HFF-Myc (cell line): ENCODE data around the gene RBP5.
A peak's percentile ranks its signal among the peaks of the same experiment; 100 is the strongest.

Experiments used
- DNase-seq: peaks from one replicate; pipeline ENCODE4 v3.0.0-alpha.2; 2011; ENCODE audit warnings: low read depth; ENCODE audit errors: extremely low read depth
- H3K4me3 ChIP-seq: replicated peaks from 2 replicates; pipeline ENCODE4 v1.5.1; 2011; ENCODE audit warnings: low read depth, mild to moderate bottlenecking, control low read depth, low read length
- TF ChIP-seq, protein P1 (sequence below): IDR thresholded peaks from 2 replicates; pipeline ENCODE4 v1.5.1; 2012; ENCODE audit warnings: mild to moderate bottlenecking, low read depth, low read length, control low read depth; ENCODE audit errors: missing control alignments

The RBP5 gene

GRCh38 chr12:7150841-7151240 lies 22.2 kb upstream of the RBP5 start:
- H3K4me3 ChIP-seq, result no peak overlapping the region
- TF ChIP-seq, protein P1, sequence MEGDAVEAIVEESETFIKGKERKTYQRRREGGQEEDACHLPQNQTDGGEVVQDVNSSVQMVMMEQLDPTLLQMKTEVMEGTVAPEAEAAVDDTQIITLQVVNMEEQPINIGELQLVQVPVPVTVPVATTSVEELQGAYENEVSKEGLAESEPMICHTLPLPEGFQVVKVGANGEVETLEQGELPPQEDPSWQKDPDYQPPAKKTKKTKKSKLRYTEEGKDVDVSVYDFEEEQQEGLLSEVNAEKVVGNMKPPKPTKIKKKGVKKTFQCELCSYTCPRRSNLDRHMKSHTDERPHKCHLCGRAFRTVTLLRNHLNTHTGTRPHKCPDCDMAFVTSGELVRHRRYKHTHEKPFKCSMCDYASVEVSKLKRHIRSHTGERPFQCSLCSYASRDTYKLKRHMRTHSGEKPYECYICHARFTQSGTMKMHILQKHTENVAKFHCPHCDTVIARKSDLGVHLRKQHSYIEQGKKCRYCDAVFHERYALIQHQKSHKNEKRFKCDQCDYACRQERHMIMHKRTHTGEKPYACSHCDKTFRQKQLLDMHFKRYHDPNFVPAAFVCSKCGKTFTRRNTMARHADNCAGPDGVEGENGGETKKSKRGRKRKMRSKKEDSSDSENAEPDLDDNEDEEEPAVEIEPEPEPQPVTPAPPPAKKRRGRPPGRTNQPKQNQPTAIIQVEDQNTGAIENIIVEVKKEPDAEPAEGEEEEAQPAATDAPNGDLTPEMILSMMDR, result no peak
- no peak for DNase-seq

DNA sequence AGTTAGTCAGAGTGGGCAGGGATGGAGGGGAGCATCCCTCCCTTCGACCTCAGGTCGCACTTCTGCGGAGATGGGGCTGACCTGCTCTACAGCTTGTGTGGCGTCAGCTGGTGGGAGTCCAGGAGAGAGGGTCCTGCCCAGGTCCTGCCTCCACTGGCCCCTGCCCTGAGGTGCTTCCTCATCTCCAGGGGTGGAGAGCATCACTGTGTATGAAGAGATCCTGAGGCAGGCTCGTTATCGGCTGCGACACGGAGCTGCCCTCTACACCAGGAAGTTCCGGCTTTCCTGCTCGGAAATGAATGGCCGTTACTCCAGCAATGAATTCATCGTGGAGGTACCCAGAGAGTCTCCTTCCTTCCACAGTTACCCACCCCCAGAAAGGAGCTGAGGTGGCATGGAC lies 21.7 kb upstream of the RBP5 start:
- DNase-seq, result no peak
- TF ChIP-seq, protein P1, result no peak
- no peak overlapping the region for H3K4me3 ChIP-seq

DNA sequence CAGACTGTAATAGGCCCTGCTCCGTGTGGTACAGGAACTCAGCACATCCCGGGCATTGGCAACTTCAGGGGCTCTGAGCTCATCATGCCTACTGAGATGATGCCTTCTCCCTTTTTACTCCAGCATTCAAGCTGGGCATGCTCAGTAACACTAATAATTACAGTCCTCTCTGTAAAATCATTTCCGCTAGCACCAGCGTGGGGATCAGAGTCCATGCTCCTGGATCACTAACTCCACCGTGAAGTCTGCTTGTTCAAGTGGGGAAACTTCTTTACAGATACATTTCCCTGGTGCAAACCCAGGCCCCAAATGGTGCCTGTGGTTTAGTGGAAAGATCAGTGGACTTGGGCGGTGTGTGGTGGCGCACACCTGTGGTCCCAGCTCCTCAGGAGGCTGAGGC lies 18.2 kb upstream of the RBP5 start:
- DNase-seq, result no peak
- no peak overlapping the region for H3K4me3 ChIP-seq
- TF ChIP-seq, protein P1, result no peak

- no peak for DNase-seq
- H3K4me3 ChIP-seq, result no peak overlapping the region
- TF ChIP-seq, protein P1, result no peak
These were observed 17.5 kb upstream of the RBP5 start for GRCh38 chr12:7146228-7146627.

DNA sequence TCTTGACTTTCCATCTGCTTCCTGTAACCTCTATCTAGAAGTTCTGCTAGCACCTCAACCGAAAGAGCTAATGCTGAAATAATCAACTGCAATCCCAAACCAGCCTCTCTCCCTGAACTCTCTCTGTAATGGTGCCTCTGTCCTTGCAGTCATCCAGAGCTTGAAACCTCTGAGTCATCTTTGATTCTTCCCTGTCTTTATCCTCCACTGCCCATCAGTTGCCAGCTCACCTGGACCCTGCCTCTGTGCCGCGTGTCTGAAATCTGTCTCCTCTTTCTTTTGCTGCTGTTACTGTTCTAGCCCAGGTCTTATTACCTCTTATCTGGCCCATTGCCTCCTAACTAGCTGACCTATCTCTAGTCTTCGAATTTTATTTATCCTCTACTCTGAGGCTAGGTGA lies 17.0 kb upstream of the RBP5 start:
- TF ChIP-seq, protein P1, result no peak
- DNase-seq, result no peak
- no peak overlapping the region for H3K4me3 ChIP-seq

DNA sequence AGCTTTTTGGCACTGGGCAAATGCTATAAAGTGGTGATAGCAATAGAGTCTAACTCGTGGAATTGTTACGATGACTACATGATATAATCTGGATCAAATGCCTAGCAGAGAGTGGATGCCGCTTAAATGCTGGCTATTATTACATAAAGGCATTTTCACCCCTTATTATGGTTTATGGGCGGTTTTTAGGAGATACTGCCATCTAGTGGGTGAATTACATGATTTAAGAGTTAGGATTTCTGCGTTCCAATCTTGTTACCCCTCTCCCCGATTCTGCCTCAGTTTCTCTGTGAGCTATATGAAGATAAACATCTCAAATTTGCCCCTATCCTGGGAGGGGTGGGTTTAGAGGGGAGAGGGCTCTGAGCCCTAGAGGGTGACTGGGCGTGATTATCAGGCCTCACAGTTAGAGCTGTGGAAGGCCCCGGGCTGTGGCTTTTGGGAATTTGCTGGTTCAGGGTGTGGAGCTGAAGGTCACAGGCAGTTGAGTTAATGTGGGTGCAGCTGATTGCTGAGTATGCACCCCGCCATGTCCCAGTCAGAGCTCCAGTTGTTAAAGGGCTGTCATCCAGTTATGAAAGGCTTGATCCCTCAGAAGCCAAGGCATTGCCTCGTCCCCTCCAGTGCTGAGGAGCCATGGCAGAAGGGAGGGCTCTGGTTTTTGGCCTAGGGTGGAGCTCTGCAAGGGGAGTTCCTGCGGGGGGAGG lies 15.9 kb upstream of the RBP5 start:
- TF ChIP-seq, protein P1, result peak; percentile 58
- DNase-seq, result no peak
- H3K4me3 ChIP-seq, result no peak overlapping the region

- TF ChIP-seq, protein P1, result no peak
- H3K4me3 ChIP-seq, result no peak overlapping the region
- no peak for DNase-seq
These were observed 14.9 kb upstream of the RBP5 start for GRCh38 chr12:7143564-7143963.
